ENCODE results near the gene BMX.

The BMX gene

DNA sequence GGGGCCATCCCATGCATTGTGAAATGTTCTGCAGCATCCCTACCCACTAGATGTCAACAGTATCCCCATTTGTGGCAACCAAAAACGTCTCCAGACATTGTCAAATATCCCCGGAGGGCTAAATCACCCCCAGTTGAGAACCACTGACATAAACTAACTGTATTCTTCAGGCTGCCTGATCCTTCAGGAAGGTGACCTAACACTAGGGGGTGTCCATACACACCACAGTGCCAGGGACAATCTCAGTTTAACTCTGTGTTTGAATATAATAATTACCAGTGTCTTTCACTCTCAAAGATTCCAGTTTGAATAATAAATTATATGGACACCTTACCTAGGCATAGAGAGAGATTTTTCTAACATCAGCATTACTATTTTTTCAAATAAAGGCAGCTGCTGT lies 93.8 kb downstream of the BMX start:
- H3K4me2 ChIP-seq (ENCODE audit: low read length): no peak overlapping the region
- H4K20me1 ChIP-seq (ENCODE audit: insufficient read depth, low read length): no peaks in the 10 kb centered on the region
- TF ChIP-seq EZH2phosphoT487 (IDR thresholded peaks at IDR 0.05; ENCODE audit: low read depth): no peak
- TF ChIP-seq, protein P1, sequence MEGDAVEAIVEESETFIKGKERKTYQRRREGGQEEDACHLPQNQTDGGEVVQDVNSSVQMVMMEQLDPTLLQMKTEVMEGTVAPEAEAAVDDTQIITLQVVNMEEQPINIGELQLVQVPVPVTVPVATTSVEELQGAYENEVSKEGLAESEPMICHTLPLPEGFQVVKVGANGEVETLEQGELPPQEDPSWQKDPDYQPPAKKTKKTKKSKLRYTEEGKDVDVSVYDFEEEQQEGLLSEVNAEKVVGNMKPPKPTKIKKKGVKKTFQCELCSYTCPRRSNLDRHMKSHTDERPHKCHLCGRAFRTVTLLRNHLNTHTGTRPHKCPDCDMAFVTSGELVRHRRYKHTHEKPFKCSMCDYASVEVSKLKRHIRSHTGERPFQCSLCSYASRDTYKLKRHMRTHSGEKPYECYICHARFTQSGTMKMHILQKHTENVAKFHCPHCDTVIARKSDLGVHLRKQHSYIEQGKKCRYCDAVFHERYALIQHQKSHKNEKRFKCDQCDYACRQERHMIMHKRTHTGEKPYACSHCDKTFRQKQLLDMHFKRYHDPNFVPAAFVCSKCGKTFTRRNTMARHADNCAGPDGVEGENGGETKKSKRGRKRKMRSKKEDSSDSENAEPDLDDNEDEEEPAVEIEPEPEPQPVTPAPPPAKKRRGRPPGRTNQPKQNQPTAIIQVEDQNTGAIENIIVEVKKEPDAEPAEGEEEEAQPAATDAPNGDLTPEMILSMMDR (IDR thresholded peaks at IDR 0.05; ENCODE audit: low read depth, low read length): peak; percentile 36
- H3K27ac ChIP-seq (ENCODE audit: low read length): no peak overlapping the region
- no peaks in the 10 kb centered on the region for H3K27me3 ChIP-seq (ENCODE audit: low read depth, low read length)
- no peak overlapping the region for H3K4me3 ChIP-seq (ENCODE audit: low read length)
- no peak overlapping the region for H3K9ac ChIP-seq (ENCODE audit: low read length)
- H2AFZ ChIP-seq (ENCODE audit: low read depth, low read length): no peak overlapping the region
- H3K79me2 ChIP-seq (ENCODE audit: low read length): no peaks in the 10 kb centered on the region
- H3K4me1 ChIP-seq (ENCODE audit: low read length): peaks cover 15% of the 10 kb centered on the region
- H3K36me3 ChIP-seq (replicated peaks; ENCODE audit: low read depth, low read length): no peaks in the 10 kb centered on the region
- H3K9me3 ChIP-seq (ENCODE audit: insufficient read depth, low read length): no peaks in the 10 kb centered on the region

DNA sequence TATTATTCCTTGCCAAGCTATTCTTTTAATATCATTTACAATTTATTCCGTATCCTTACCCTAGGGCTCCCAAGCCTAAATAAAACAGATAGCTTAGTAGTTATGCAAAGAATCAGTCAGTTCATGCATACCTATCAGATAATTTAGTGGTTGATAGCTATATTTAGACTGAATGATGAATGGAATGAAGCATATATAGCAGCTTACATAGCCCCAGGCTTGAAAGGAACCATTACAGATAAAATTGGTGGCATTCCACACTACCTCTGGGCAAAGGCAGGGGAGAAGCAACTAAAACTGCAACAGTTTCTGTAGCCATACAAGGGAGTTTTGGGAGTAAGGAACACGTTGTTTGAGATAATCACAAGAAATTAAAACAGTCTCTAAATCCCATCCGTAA lies 97.4 kb downstream of the BMX start:
- Histone ChIP-seq H3K27ac (ENCODE audit: low read length) (no peak overlapping the region), H4K20me1 (ENCODE audit: insufficient read depth, low read length) (no peaks in the 10 kb centered on the region), H3K79me2 (ENCODE audit: low read length) (no peaks in the 10 kb centered on the region), H3K4me3 (ENCODE audit: low read length) (no peak overlapping the region), H3K4me2 (ENCODE audit: low read length) (no peak overlapping the region), H3K36me3 (replicated peaks; ENCODE audit: low read depth, low read length) (no peaks in the 10 kb centered on the region), H2AFZ (ENCODE audit: low read depth, low read length) (no peak overlapping the region), H3K9me3 (ENCODE audit: insufficient read depth, low read length) (no peaks in the 10 kb centered on the region), H3K27me3 (ENCODE audit: low read depth, low read length) (no peaks in the 10 kb centered on the region), H3K9ac (ENCODE audit: low read length) (no peak overlapping the region), H3K4me1 (ENCODE audit: low read length) (peaks cover 15% of the 10 kb centered on the region)
- no peak for TF ChIP-seq EZH2phosphoT487 (IDR thresholded peaks at IDR 0.05; ENCODE audit: low read depth)
- TF ChIP-seq, protein P1 (IDR thresholded peaks at IDR 0.05; ENCODE audit: low read depth, low read length): no peak

DNA sequence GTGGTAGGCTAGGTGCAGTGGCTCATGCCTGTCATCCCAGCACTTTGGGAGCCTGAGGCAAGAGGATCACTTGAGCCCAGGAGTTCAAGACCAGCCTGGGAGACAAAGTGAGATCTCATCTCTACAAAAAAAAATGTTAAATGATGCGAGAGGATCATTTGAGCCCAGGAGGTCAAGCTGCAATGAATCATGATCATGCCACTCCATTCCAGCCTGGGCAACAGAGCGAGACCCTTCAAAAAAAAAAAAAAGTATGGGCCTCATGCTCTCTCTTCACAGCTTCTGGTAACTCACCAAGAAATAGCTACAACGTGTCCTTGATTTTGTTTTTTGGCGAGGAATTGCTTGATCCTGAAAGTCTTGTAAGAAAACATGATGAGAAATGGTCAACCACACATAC lies 98.9 kb downstream of the BMX start:
- Histone ChIP-seq H3K4me3 (ENCODE audit: low read length) (no peak overlapping the region), H3K4me1 (ENCODE audit: low read length) (peaks cover 15% of the 10 kb centered on the region), H3K4me2 (ENCODE audit: low read length) (no peak overlapping the region), H2AFZ (ENCODE audit: low read depth, low read length) (no peak overlapping the region), H3K9me3 (ENCODE audit: insufficient read depth, low read length) (no peaks in the 10 kb centered on the region), H3K9ac (ENCODE audit: low read length) (no peak overlapping the region), H3K79me2 (ENCODE audit: low read length) (no peaks in the 10 kb centered on the region), H4K20me1 (ENCODE audit: insufficient read depth, low read length) (no peaks in the 10 kb centered on the region), H3K27me3 (ENCODE audit: low read depth, low read length) (no peaks in the 10 kb centered on the region), H3K27ac (ENCODE audit: low read length) (no peak overlapping the region), H3K36me3 (replicated peaks; ENCODE audit: low read depth, low read length) (no peaks in the 10 kb centered on the region)
- no peak for TF ChIP-seq EZH2phosphoT487 (IDR thresholded peaks at IDR 0.05; ENCODE audit: low read depth)
- TF ChIP-seq, protein P1 (IDR thresholded peaks at IDR 0.05; ENCODE audit: low read depth, low read length): no peak

DNA sequence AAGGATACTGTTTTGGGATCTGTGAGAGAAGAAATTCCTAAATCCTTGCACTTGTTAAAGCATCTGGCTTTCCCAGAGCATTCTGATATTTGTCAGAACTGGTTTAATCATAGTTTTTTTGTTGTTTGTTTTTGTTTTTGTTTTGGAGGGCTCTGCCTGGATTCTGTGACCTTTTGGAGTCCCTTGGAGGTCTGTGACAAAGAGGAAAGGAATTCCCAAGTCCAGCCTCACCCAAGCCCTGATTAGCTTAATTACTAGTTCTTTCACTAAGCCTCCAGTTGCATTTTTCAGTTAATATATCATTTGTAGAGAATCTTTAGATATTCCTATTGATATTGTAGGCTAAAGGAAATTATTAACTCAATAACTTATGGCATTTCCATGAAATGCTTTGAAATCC lies 99.4 kb downstream of the BMX start:
- H3K79me2 ChIP-seq (ENCODE audit: low read length): no peaks in the 10 kb centered on the region

More for the DNA sequence above, 99.4 kb downstream of the BMX start:
- Histone ChIP-seq H4K20me1 (ENCODE audit: insufficient read depth, low read length) (no peaks in the 10 kb centered on the region), H3K36me3 (replicated peaks; ENCODE audit: low read depth, low read length) (no peaks in the 10 kb centered on the region), H3K4me3 (ENCODE audit: low read length) (no peak overlapping the region), H3K4me2 (ENCODE audit: low read length) (no peak overlapping the region), H3K27ac (ENCODE audit: low read length) (no peak overlapping the region), H3K27me3 (ENCODE audit: low read depth, low read length) (no peaks in the 10 kb centered on the region), H3K4me1 (ENCODE audit: low read length) (peaks cover 15% of the 10 kb centered on the region), H3K9me3 (ENCODE audit: insufficient read depth, low read length) (no peaks in the 10 kb centered on the region), H3K9ac (ENCODE audit: low read length) (no peak overlapping the region), H2AFZ (ENCODE audit: low read depth, low read length) (no peak overlapping the region)
- no peak for TF ChIP-seq EZH2phosphoT487 (IDR thresholded peaks at IDR 0.05; ENCODE audit: low read depth)
- TF ChIP-seq, protein P1 (IDR thresholded peaks at IDR 0.05; ENCODE audit: low read depth, low read length): no peak

All from OCI-LY3 (cell line).